HG02623 (cell line): ENCODE data around the gene PLXNB1.
"Not testable (repeated sequence)": the region's sequence is repeated elsewhere in the genome, so short reads cannot be mapped to it uniquely, and the experiment has no call there.

ENCODE experiments used
- ATAC-seq: cut with Tn5 transposase; IDR thresholded peaks from one replicate; pipeline ENCODE4 v1.9.1; 2021; ENCODE audit warnings: moderate library complexity; ENCODE audit not compliant: unreplicated experiment

Gene PLXNB1

GRCh38 chr3:48465531-48466378 is 35.9 kb upstream of the PLXNB1 start:
- ATAC-seq: peak; percentile 86

GRCh38 chr3:48465237-48465530 is 35.3 kb upstream of the PLXNB1 start:
- no peak for ATAC-seq

DNA sequence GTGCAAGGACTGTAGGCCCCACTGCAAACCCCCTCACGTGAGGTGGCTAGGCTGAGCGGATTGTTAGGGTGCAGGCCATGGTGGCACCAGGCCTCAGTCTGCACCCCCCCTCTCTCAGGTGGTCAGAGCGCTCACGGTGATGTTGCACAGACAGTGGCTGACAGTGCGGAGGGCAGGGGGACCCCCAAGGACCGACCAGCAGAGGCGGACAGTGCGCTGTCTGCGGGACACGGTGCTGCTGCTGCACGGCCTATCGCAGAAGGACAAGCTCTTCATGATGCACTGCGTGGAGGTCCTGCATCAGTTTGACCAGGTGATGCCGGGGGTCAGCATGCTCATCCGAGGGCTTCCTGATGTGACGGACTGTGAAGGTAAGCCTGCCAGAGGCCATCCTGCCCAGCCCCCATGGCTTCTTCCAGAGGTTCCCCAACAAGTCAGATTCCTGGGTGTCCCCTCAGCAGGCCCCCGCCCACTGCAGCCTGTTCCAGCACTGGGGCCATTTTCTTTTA is 34.9 kb upstream of the PLXNB1 start:
- ATAC-seq: no peak

- no peak for ATAC-seq
Measured at GRCh38 chr3:48463703-48464102, 33.8 kb upstream of the PLXNB1 start.

DNA sequence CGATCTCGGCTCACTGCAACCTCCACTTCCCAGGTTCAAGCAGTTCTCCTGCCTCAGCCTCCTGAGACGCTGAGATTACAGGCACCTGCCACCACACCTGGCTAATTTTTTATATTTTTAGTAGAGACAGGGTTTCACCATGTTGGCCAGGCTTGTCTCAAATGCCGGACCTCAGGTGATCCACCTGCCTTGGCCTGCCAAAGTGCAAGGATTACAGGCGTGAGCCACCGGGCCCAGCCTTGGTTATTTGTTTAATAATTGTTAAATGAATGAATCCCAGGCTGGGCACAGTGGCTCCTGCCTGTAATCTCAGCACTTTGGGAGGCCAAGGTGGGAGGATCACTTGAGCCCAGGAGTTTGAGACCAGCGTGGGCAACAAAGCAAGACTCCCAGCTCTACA is 31.9 kb upstream of the PLXNB1 start:
- not testable (repeated sequence) for ATAC-seq

GRCh38 chr3:48460517-48460902 is 30.6 kb upstream of the PLXNB1 start:
- no peak for ATAC-seq

- ATAC-seq: no peak
Measured at GRCh38 chr3:48459773-48460516, 30.1 kb upstream of the PLXNB1 start.

GRCh38 chr3:48459331-48459730 is 29.4 kb upstream of the PLXNB1 start:
- no peak for ATAC-seq

DNA sequence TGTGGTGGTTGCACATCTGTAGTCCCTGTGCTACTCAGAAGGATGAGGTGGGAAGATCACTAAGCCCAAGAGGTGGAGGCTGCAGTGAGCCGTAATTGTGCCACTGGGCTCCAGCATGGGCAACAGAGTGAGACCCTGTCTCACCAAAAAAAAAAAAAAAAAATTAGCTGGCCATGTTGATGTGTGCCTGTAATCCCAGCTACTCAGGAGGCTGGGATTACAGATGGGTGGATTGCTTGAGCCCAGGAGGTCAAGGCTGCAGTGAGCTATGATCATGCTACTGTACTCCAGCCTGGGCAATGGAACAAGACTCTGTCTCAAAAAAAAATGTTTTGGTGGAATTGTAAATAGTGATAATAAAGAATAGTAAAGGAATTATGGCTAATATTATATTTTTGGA is 26.6 kb upstream of the PLXNB1 start:
- no peak for ATAC-seq

DNA sequence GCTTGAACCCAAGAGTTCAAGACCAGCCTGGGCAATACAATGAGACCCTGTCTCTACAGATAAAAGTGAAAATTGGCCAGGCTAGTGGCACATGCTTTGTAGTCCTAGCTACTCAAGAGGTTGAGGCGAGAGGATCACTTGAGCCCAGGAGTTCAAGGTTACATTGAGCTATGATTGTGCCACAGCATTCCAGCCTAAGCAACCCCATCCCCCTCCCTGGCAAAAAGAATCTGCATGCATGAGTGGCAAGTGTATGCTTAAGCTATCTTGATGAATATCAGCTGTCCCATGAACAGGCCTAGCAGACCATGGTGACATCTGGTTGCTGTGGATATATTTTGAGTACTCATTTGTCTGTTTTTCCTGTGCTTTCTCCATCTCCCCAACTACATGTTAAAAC is 21.4 kb upstream of the PLXNB1 start:
- ATAC-seq: no peak

DNA sequence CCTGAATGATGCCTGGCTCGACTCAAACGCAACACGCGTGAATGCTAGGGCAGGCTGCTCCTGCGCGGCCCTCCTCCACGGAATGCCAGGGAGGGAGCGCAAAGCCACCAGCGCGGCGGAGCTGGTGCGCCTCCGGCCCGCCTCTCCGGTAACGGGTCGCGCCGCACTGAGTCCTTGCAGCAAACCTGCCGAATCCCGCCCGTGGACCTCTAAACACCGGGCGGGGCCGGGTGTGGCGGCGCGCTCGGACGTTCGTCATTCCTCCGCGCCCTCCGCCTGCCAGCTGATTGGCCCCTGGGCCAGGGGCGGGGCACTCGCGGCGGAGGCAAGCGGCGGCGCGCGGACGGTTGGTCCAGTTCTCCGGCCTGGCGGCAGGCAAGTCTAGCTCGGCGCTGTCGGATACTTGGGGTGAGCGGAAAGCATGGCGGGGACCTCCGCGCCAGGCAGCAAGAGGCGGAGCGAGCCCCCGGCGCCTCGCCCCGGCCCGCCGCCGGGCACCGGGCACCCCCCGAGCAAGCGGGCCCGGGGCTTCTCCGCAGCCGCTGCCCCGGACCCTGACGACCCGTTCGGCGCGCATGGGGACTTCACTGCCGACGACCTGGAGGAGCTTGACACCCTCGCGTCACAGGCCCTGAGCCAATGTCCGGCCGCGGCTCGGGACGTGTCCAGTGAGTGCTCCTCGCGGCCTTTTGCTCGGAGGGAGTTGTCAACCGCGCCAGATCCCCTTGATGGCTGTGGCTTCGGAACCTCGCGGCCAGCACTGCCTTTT is 16.7 kb upstream of the PLXNB1 start, which contains the start of gene ATRIP:
Gene ATRIP (plus strand): TSS at position 313 of the 769 bp plus-strand sequence. CDS start 109 bp downstream, at position 422.
- peak; percentile 86 for ATAC-seq

- ATAC-seq: no peak
Measured at GRCh38 chr3:48446043-48446424, 16.1 kb upstream of the PLXNB1 start.

GRCh38 chr3:48445277-48445882 is 15.5 kb upstream of the PLXNB1 start:
- no peak for ATAC-seq

DNA sequence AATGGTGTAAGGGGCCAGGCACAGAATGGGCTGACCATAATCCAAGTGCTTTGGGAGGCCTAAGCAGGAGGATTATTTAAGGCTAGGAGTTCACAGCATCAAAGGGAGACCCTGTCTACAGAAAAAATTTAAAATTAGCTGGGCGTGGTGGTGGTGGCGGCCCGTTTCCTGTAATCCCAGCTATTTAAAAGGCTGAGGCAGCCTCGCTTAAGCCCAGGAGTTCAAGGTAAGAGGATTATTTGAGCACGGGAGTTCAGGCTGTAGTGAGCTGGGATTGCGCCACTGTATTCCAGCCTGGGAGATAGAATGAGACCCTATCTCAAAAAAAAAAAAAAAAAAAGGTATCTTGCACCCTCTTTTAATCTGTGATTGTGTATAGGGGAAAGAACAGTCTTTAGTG is 12.1 kb upstream of the PLXNB1 start:
- ATAC-seq: no peak

- ATAC-seq: no peak
Measured at GRCh38 chr3:48440590-48440958, 10.7 kb upstream of the PLXNB1 start.

GRCh38 chr3:48439820-48440589 is 10.1 kb upstream of the PLXNB1 start, which contains the start of the genes CCDC51 and TMA7:
TSS of gene CCDC51 (minus strand) at chr3:48440119. CDS start at chr3:48435128, 4,991 bp downstream.
TSS of gene TMA7 (plus strand) at chr3:48440257. CDS start at chr3:48440297, 40 bp downstream.
- ATAC-seq: peak; percentile 94

GRCh38 chr3:48437812-48438211 is 7.9 kb upstream of the PLXNB1 start:
- ATAC-seq: no peak

- ATAC-seq: no peak
Measured at GRCh38 chr3:48436855-48437254, 7.0 kb upstream of the PLXNB1 start.

- no peak for ATAC-seq
Measured at GRCh38 chr3:48436477-48436787, 6.5 kb upstream of the PLXNB1 start.

DNA sequence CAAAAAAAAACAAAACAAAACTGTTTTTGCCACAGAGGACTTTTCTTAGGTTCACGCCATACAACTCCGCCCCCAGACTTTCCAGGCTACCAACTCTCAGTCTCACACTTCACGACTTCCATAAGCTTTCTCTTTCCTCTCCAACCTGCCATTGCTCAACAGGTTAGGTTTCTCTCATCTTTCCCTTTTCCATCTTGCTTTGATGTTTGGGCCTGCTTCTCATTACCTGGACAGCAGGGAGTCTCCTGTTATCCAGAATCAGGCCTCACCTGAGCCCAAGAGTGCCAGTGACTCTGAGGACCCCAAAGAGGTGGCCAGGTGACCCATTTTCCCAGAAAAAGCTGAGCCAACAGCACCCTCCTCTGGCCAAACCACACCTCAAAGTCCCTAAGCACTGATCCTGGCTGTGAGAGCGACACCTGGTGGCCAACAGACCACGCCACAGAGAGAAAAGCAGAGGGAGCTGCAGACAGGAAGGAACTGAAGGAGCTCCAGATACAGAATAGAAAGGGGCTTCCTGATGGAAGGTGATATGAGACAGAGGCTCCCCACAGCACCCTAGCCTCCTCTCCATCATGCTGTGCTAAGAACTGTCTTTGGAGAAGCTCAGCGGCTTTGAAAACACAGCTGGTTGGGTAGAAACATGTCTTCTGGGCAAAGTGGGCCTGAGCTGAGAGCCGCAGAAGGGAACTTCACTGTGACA is 6.0 kb upstream of the PLXNB1 start:
- ATAC-seq: no peak
